Cardiac muscle cell (in vitro differentiated cells and primary cell): ENCODE measurements around the gene PSAT1. TPM values are rescaled to one million over a fixed set of nuclear protein-coding genes. Genes with fewer than 3 reads are reported as not detected.

Experiments
- DNase-seq, 2 donors: peaks; one replicate each; pipeline versions ENCODE4 v3.0.0 to v3.0.0-alpha.2; 2010 to 2017; ENCODE audit warnings: low read depth in 1 of 2, low spot score in 1 of 2
- H3K27ac ChIP-seq: fragments of 200-600 bp; sonication (generic); 2 replicates; pipeline ENCODE4 v1.5.1; 2016
- H3K27me3 ChIP-seq: fragments of 200-600 bp; sonication (generic); 2 replicates; pipeline ENCODE4 v1.6.0; 2016; ENCODE audit warnings: control low read depth
- H3K36me3 ChIP-seq: fragments of 200-600 bp; sonication (generic); 2 replicates; pipeline ENCODE4 v1.5.1; 2016; ENCODE audit warnings: control low read depth
- H3K4me1 ChIP-seq: fragments of 200-600 bp; sonication (generic); 2 replicates; pipeline ENCODE4 v1.8.1; 2017; ENCODE audit warnings: low read depth, mild to moderate bottlenecking, mixed run types
- H3K4me3 ChIP-seq: fragments of 200-600 bp; sonication (generic); 2 replicates; pipeline ENCODE4 v1.5.1; 2016; ENCODE audit warnings: mild to moderate bottlenecking
- H3K9me3 ChIP-seq: fragments of 200-600 bp; sonication (generic); 2 replicates; pipeline ENCODE4 v1.5.1; 2017; ENCODE audit warnings: low read depth, mild to moderate bottlenecking, control low read depth
- polyA plus RNA-seq: library from polyadenylated mRNA; unstranded; fragments of >200 nt; fragmentation: Nextera tagmentation; extraction: Ambion mirVana; gene quantifications from 2 replicates; pipeline ENCODE4 v1.2.1, GENCODE V29; 2016
- total RNA-seq: library from RNA; depleted of rRNA; stranded (reverse); fragments of >200 nt; gene quantifications from 2 replicates; pipeline ENCODE4 v1.2.3, GENCODE V29; 2016
- TF ChIP-seq, protein P1 (sequence below): IDR thresholded peaks from 2 replicates; pipeline ENCODE4 v1.5.1; 2012; ENCODE audit warnings: low read depth, mild to moderate bottlenecking, low read length

Gene PSAT1
- total and polyA plus RNA-seq, 2 experiments from 2014 or later: 29.1 to 60.0 TPM

- Histone ChIP-seq H3K4me1 (peaks cover 11% of the 10 kb centered on the region), H3K27ac (peak overlapping the region; percentile 55), H3K36me3 (peaks cover 7% of the 10 kb centered on the region), H3K27me3 (no peaks in the 10 kb centered on the region), H3K9me3 (no peaks in the 10 kb centered on the region), H3K4me3 (no peak overlapping the region)
- TF ChIP-seq, protein P1, sequence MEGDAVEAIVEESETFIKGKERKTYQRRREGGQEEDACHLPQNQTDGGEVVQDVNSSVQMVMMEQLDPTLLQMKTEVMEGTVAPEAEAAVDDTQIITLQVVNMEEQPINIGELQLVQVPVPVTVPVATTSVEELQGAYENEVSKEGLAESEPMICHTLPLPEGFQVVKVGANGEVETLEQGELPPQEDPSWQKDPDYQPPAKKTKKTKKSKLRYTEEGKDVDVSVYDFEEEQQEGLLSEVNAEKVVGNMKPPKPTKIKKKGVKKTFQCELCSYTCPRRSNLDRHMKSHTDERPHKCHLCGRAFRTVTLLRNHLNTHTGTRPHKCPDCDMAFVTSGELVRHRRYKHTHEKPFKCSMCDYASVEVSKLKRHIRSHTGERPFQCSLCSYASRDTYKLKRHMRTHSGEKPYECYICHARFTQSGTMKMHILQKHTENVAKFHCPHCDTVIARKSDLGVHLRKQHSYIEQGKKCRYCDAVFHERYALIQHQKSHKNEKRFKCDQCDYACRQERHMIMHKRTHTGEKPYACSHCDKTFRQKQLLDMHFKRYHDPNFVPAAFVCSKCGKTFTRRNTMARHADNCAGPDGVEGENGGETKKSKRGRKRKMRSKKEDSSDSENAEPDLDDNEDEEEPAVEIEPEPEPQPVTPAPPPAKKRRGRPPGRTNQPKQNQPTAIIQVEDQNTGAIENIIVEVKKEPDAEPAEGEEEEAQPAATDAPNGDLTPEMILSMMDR: no peak
- DNase-seq: no peak
Measured at GRCh38 chr9:78325846-78326360, 29.0 kb downstream of the PSAT1 start.

DNA sequence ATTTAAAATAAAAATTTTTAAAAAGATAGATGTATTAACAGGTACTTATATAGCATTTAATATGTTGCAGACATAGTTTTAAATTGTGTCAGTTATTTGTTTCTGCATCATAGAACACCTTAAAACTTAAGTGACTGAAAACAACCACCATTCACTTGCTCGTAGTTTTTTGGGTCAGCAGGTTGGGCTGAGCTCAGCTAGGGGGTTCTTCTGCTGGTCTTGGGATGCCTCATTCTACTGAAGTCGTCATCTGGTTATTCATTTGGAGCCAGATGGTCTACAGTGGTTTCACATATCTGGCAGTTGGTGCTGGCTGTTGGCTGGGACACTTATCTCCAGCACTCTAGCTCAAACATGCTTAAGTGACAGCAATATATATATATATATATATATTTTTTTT lies 29.6 kb downstream of the PSAT1 start:
- H3K9me3 ChIP-seq: no peaks in the 10 kb centered on the region
- TF ChIP-seq, protein P1: no peak
- H3K36me3 ChIP-seq: peaks cover 7% of the 10 kb centered on the region
- no peak for DNase-seq
- no peak overlapping the region for H3K27ac ChIP-seq
- H3K27me3 ChIP-seq: no peaks in the 10 kb centered on the region
- H3K4me1 ChIP-seq: peaks cover 11% of the 10 kb centered on the region
- no peak overlapping the region for H3K4me3 ChIP-seq

DNA sequence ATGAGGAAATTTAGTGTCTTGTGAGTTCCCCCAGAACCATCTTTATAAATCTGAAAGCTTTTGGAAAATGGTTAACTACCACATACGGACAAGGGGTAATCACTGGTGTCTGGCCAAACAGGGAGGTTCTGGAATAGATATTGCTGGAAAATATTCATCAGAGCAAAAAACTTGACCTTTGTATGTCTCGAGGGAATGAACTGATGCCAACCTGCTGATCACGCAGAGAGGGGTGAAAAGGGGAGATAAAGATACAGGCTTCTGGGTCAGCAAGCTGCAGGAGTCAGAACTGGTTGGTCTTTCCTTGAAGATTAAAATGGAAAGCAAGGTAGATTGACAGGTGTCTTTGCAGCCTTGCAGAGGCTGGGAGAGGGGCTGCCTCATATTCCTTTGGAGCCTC lies 35.5 kb downstream of the PSAT1 start:
- H3K36me3 ChIP-seq: peaks cover 5% of the 10 kb centered on the region
- no peak for DNase-seq
- H3K4me1 ChIP-seq: no peaks in the 10 kb centered on the region
- H3K27ac ChIP-seq: no peak overlapping the region
- no peaks in the 10 kb centered on the region for H3K9me3 ChIP-seq
- H3K4me3 ChIP-seq: no peak overlapping the region
- no peaks in the 10 kb centered on the region for H3K27me3 ChIP-seq
- TF ChIP-seq, protein P1: no peak

DNA sequence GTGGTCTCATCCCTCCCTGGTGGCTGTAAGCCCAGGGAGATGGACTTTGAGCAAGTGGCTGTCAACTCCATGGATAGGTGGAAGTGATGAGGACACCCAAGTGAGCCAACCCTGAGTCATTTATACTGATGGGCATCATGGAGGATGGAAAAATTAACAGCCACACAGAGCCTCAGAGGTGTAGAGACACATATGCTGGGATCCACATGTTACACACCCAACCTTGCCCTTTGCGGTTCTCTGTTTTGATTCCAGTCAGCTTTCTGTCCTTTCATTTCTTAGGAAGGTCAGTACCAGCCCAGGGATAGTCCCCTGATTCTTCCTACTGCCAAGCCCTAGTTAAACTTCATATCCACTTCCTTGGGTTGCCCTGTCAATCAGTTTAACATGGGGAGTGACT lies 51.9 kb downstream of the PSAT1 start:
- H3K27ac ChIP-seq: no peak overlapping the region
- H3K27me3 ChIP-seq: no peaks in the 10 kb centered on the region
- H3K9me3 ChIP-seq: no peaks in the 10 kb centered on the region
- no peaks in the 10 kb centered on the region for H3K36me3 ChIP-seq
- TF ChIP-seq, protein P1: no peak
- H3K4me3 ChIP-seq: no peak overlapping the region
- no peaks in the 10 kb centered on the region for H3K4me1 ChIP-seq
- DNase-seq: no peak

DNA sequence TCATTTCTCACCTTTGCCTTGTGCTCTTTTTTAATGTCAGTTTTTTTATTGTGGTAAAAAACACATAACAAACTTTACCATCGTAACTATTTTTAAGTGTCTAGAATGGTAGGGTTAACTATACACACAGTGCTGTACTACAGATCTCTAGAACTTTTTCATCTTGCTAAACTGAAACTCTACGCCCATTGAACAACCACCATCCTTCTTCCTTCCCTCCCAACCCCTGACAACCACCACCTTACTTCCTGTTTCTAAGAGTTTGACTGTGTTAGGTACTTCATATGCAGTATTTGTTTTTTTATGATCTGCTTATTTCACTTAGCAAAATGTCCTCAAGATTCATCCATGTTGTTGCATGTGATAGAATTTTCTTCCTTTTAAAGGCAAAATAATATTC lies 54.9 kb downstream of the PSAT1 start:
- Histone ChIP-seq H3K9me3 (no peaks in the 10 kb centered on the region), H3K4me1 (no peaks in the 10 kb centered on the region), H3K27me3 (no peaks in the 10 kb centered on the region), H3K4me3 (no peak overlapping the region), H3K36me3 (no peaks in the 10 kb centered on the region), H3K27ac (no peak overlapping the region)
- TF ChIP-seq, protein P1: no peak
- no peak for DNase-seq
